Stimulated activated CD4-positive, alpha-beta T cell treated with anti-CD3 and anti-CD28 coated beads, Interleukin-4, amount 100 ng/mL, for 24 hours (primary cell): Measurements from ENCODE around the gene AFF2.
"Not testable (repeated sequence)": the region's sequence is repeated elsewhere in the genome, so short reads cannot be mapped to it uniquely, and the experiment has no call there.

Experiments used
- DNase-seq: peaks from one replicate; pipeline ENCODE4 v3.0.0-alpha.2; 2020

AFF2 gene

DNA sequence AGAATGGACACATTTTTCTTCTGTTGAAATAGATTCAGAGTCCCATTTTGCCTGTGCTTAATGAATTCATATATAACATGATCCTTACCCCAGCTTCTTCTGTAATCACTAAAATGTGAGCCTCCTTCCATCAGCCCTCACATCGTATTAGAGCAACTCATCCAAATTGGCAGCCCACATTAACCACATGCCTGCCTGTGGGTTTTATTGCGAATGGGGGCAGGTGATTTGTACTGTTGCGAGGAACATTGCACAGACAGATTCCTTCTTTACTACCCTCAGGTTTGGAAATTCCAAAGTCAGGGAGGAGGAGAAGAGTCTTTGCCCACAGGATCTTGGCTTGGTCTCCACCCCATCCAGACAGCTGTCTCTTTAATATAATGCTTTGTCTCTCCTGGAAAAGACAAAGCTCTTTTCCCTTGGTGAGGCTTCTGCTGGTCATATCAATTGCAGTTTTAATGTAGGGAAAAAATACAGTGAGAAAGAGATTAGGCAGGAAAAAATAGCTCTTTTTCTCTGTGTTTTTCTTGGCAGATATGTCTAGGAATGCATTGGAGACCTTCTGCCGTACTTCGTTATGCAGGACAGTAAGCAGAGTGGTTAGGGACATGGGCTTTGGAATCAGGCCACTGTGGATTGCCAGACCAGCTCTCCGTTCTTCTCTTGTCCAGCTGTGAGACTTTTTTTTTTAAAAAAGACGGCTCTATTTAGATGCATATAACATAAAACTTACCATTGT is 371.2 kb downstream of the AFF2 start:
- no peak for DNase-seq

- no peak for DNase-seq
These were observed 371.7 kb downstream of the AFF2 start for GRCh38 chrX:148872161-148872535.

GRCh38 chrX:148872881-148873280 is 372.5 kb downstream of the AFF2 start:
- DNase-seq = no peak

GRCh38 chrX:148874636-148875246 is 374.3 kb downstream of the AFF2 start:
- DNase-seq = no peak

- DNase-seq = no peak
These were observed 378.0 kb downstream of the AFF2 start for GRCh38 chrX:148878371-148878770.

DNA sequence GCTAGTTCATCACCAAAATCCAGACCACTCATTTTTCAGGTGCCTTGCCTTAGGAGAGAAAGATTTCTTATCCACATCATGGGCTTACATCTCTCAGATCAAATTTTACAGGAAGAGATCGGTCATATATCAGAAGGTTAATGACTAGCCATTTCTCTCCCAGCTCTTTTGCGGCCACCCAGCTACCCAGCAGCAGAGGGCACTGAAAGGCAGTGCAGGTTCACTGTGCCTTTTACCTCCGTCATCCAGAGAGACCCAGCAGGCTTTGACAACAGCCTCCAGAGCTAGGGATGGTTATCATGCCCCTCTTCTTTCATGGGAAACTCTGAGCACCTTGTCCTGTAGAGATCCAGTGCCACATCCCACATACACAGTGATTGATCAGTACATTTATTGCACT is 384.8 kb downstream of the AFF2 start:
- no peak for DNase-seq

DNA sequence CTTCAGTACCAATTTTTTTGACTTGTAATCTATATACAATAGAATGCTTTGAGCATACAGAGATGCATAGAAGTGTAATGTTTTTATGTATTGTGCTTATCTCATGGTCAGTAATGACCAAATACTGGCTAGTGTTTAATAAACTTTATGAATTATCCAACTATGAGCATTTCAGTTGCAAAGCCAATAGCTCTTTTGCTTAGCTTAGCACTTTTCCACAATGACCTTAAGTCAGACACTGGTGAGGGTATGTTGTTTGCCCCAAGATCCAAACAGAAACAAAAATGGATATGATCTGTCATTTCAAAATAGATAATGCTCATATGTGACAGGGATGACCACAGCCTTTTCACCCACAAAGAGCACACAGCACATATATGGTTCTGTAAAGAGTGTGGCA is 393.0 kb downstream of the AFF2 start:
- no peak for DNase-seq

GRCh38 chrX:148902581-148902980 is 402.2 kb downstream of the AFF2 start:
- DNase-seq = no peak

- no peak for DNase-seq
These were observed 402.8 kb downstream of the AFF2 start for GRCh38 chrX:148903176-148903575.

GRCh38 chrX:148904421-148905111 is 404.1 kb downstream of the AFF2 start:
- no peak for DNase-seq

DNA sequence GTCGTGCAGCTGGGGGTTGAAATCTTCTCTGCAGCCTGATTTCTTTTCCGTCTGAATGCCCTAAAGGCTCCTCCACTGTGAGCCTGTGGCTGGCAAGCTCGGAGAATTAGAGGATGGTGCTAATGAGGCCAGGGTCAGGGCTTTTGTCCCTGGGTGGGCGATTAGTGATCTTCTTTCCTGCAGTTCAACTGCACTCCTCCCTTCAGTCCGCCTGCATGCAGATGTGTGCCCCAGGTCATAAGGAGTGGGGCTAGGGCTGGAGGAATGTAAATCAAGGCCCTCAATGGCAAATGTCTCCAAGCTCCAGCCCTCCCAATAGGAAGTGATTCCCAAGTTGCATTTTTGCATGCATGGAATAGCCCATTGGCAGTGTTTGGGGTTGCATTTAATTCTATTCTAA is 405.0 kb downstream of the AFF2 start:
- DNase-seq = no peak

- DNase-seq = not testable (repeated sequence)
These were observed 406.2 kb downstream of the AFF2 start for GRCh38 chrX:148906628-148907027.

GRCh38 chrX:148909758-148910157 is 409.3 kb downstream of the AFF2 start:
- no peak for DNase-seq

DNA sequence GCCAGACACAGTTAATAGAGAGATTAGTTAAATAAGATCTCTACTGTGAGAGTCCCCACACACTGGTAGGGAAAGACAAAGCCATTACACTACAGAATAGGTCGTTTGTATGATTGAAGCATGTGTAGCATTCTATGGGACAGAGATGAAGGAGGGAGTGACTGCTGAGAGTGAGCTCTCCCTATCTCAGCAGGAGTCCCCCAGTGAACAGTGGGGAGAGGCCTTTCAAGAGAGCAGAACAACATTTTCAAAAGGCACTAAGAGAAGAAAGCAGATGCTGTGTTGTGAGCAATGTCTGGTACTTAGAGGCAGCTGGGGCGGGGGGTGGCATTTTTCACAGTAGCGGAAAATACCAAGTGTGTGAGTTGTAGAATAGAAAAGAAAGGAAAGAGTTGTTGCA is 413.6 kb downstream of the AFF2 start:
- no peak for DNase-seq

DNA sequence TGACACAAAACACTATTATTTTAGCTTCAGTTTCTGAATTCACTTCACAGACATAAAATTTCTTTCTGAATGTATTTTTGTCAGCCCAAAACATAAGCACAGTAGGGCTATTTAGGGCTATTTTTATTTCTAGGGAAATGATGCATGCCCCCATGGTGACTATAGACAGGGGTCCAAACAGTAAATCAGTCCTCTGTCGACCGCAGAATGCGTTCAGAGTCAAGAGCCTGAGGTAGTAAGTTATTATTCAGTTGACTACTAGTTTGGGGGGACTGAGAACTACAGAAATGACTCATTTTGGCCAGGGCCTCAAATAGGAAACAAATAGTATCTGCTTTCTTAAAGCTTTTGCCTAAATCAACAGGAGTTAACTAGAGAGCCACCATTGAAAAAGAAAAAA is 414.4 kb downstream of the AFF2 start:
- no peak for DNase-seq

- DNase-seq = no peak
These were observed 415.1 kb downstream of the AFF2 start for GRCh38 chrX:148915474-148915873.

- DNase-seq = no peak
These were observed 417.0 kb downstream of the AFF2 start for GRCh38 chrX:148917441-148917840.

DNA sequence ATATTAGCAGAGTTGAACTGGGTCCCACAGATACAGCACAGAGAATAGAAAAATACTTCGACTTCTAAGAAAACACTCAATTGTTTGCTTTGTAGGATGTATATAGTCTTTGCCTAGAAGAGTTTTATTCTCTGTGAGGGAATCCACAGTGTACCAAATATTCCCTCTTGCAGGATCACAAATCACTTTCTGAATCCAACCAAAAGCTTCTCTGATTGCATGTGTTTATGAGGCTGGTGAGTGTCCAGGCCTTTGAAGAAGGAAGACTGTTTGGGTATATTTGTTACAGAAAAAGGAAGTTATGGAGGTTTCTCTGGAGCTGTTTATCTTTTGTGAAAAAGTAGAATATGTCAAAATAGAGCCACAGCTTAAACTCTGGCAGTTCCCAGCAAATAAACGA is 423.2 kb downstream of the AFF2 start:
- no peak for DNase-seq

GRCh38 chrX:148926371-148926770 is 426.0 kb downstream of the AFF2 start:
- DNase-seq = no peak

DNA sequence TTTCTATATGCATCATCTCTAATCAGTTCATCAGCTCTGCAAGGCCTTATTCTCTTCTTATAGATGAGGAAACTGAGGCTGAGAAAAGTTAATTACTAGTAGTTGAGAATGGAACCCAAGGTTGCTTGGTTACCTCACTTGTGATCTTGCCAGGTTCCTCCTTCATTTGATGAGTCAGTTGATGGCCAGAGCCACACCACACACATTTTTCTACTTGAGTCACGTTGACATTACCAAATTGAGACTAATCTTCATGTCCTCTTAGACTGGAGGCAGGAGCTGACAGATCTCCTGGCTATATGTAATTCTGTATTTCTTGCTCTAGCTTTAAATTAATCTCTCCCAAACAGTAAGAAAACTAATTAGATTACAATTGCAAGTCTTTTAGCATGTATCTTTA is 428.4 kb downstream of the AFF2 start:
- DNase-seq = no peak

- no peak for DNase-seq
These were observed 429.3 kb downstream of the AFF2 start for GRCh38 chrX:148929686-148930085.

GRCh38 chrX:148930206-148930729 is 429.9 kb downstream of the AFF2 start:
- DNase-seq = no peak

DNA sequence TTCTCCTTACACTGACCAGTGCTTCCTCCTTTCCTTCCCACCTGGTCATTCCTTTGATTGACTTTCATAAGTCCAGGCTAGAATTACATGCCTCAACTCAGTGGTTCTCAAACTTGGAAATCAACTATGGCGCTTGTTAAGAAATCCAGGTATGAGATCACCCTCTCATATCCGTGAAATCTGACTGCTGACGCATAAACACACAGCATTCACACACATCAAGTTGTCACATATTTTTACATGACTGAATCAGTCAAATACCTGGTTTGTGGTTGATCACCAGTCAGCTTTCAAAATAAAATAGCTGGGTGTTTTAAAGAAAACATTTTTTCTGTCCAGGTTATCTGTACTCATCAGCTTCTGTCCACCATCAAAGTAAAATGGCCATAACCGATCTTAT is 433.5 kb downstream of the AFF2 start:
- DNase-seq = no peak

- no peak for DNase-seq
These were observed 437.9 kb downstream of the AFF2 start for GRCh38 chrX:148938348-148938747.
